Measurements from ENCODE around the gene RASGRP2. TPM values are rescaled to one million over a fixed set of nuclear protein-coding genes. Genes with fewer than 3 reads are reported as not detected.

The RASGRP2 gene
- polyA plus RNA-seq, 1 donor (not counting 4 experiments of a cell fraction or from before 2014, with no cell fraction given): 0.49 TPM

- DNase-seq (ENCODE audit: low read depth, low spot score): peak; percentile 38
Measured at GRCh38 chr11:64723117-64723906, 20.6 kb downstream of the RASGRP2 start, which contains the start of gene NRXN2. Gene NRXN2, minus strand, starts transcription at chr11:64723197. Its CDS starts 9,498 bp downstream, at chr11:64713699.

GRCh38 chr11:64722141-64723065 lies 21.5 kb downstream of the RASGRP2 start:
- no peaks in the 10 kb centered on the region for H3K9me3 ChIP-seq (ENCODE audit: control insufficient read depth, low read depth, low read length)
- no peak overlapping the region for H2AFZ ChIP-seq (ENCODE audit: control insufficient read depth, low read length)
- H3K79me2 ChIP-seq (ENCODE audit: control insufficient read depth, insufficient read depth, low read length): no peaks in the 10 kb centered on the region
- H3K9ac ChIP-seq (ENCODE audit: control insufficient read depth, extremely low read depth, insufficient read depth, low read length): no peak overlapping the region
- no peaks in the 10 kb centered on the region for H3K4me1 ChIP-seq (ENCODE audit: control insufficient read depth, extremely low read depth, insufficient read depth, low read length)
- H3K36me3 ChIP-seq (ENCODE audit: control insufficient read depth in 2 of 2, extremely low read depth in 1 of 2, insufficient read depth in 2 of 2, low read length in 2 of 2): no peaks in the 10 kb centered on the region
- DNase-seq (ENCODE audit: low read depth, low spot score): no peak
- H3K9me1 ChIP-seq (ENCODE audit: control insufficient read depth, extremely low read depth, insufficient read depth, low read length): no peaks in the 10 kb centered on the region
- H3K4me3 ChIP-seq (ENCODE audit: control insufficient read depth in 2 of 3, extremely low read depth in 1 of 3, insufficient read depth in 2 of 3, low read depth in 1 of 3, low read length in 3 of 3): no peak overlapping the region
- peaks cover 45% of the 10 kb centered on the region for H3K27me3 ChIP-seq (ENCODE audit: control insufficient read depth, extremely low read depth, insufficient read depth, low read length)
- no peaks in the 10 kb centered on the region for H4K20me1 ChIP-seq (ENCODE audit: control insufficient read depth, extremely low read depth, insufficient read depth, low read length)
- H3K27ac ChIP-seq (ENCODE audit: control insufficient read depth, insufficient read depth, low read length): no peak overlapping the region
- TF ChIP-seq CTCF (optimal IDR thresholded peaks at IDR 0.05 in 1 of 3, IDR thresholded peaks at IDR 0.05 in 1 of 3, conservative IDR thresholded peaks at IDR 0.05 in 1 of 3; ENCODE audit: extremely low read depth in 1 of 3, insufficient read depth in 2 of 3, low read length in 3 of 3): no peak
- TF ChIP-seq EZH2 (IDR thresholded peaks at IDR 0.05; ENCODE audit: low read length): no peak
- H3K4me2 ChIP-seq (ENCODE audit: control insufficient read depth, extremely low read depth, insufficient read depth, low read depth, low read length): no peak overlapping the region
- dilution Hi-C loops (cut with MboI; ENCODE audit: extremely low pct_ligation_motif_present, low sequenced_read_pairs): no loop called here
- no peak for FAIRE-seq

More at GRCh38 chr11:64723117-64723906, 20.6 kb downstream of the RASGRP2 start, which contains the start of gene NRXN2:
- H3K4me2 ChIP-seq (ENCODE audit: control insufficient read depth, extremely low read depth, insufficient read depth, low read depth, low read length): peak within 1 kb of the TSS; percentile 90
- peak within 1 kb of the TSS; percentile 80 for H2AFZ ChIP-seq (ENCODE audit: control insufficient read depth, low read length)
- dilution Hi-C loops (cut with MboI; ENCODE audit: extremely low pct_ligation_motif_present, low sequenced_read_pairs): no loop called here
- peak within 1 kb of the TSS; percentile 54 for H3K9ac ChIP-seq (ENCODE audit: control insufficient read depth, extremely low read depth, insufficient read depth, low read length)
- no peaks in the 10 kb centered on the region for H3K9me1 ChIP-seq (ENCODE audit: control insufficient read depth, extremely low read depth, insufficient read depth, low read length)
- no peaks in the 10 kb centered on the region for H3K9me3 ChIP-seq (ENCODE audit: control insufficient read depth, low read depth, low read length)
- TF ChIP-seq CTCF (optimal IDR thresholded peaks at IDR 0.05 in 1 of 3, IDR thresholded peaks at IDR 0.05 in 1 of 3, conservative IDR thresholded peaks at IDR 0.05 in 1 of 3; ENCODE audit: extremely low read depth in 1 of 3, insufficient read depth in 2 of 3, low read length in 3 of 3): peak; percentile 71 to 99 (median 81)
- no peak for TF ChIP-seq EZH2 (IDR thresholded peaks at IDR 0.05; ENCODE audit: low read length)
- H3K27ac ChIP-seq (ENCODE audit: control insufficient read depth, insufficient read depth, low read length): peak within 1 kb of the TSS; percentile 36
- no peak for FAIRE-seq
- peaks cover 36% of the 10 kb centered on the region for H3K27me3 ChIP-seq (ENCODE audit: control insufficient read depth, extremely low read depth, insufficient read depth, low read length)
- no peaks in the 10 kb centered on the region for H3K36me3 ChIP-seq (ENCODE audit: control insufficient read depth in 2 of 2, extremely low read depth in 1 of 2, insufficient read depth in 2 of 2, low read length in 2 of 2)
- no peaks in the 10 kb centered on the region for H3K79me2 ChIP-seq (ENCODE audit: control insufficient read depth, insufficient read depth, low read length)
- peak within 1 kb of the TSS; percentile 50 to 73 (median 54) for H3K4me3 ChIP-seq (ENCODE audit: control insufficient read depth in 2 of 3, extremely low read depth in 1 of 3, insufficient read depth in 2 of 3, low read depth in 1 of 3, low read length in 3 of 3)
- H4K20me1 ChIP-seq (ENCODE audit: control insufficient read depth, extremely low read depth, insufficient read depth, low read length): no peaks in the 10 kb centered on the region
- no peaks in the 10 kb centered on the region for H3K4me1 ChIP-seq (ENCODE audit: control insufficient read depth, extremely low read depth, insufficient read depth, low read length)

Data from keratinocyte (primary cell).